SU-DHL-6 (cell line): ENCODE data around the gene EIF3F.

Experiments
- EZH2phosphoT487 ChIP-seq: fragments of 200-600 bp; sonication (generic), shearing (Covaris generic); conservative IDR thresholded peaks from 2 replicates; pipeline ENCODE4 v1.6.1; 2018; ENCODE audit warnings: mild to moderate bottlenecking, antibody characterized with exemption, low read length, moderate library complexity, mixed read lengths
- TF ChIP-seq, protein P1 (sequence below): fragments of 200-600 bp; sonication (generic); IDR thresholded peaks from one replicate; pipeline ENCODE4 v1.5.1; 2017; ENCODE audit warnings: antibody characterized with exemption, mild to moderate bottlenecking, low read length, moderate library complexity; ENCODE audit not compliant: insufficient read depth, poor library complexity, severe bottlenecking

- TF ChIP-seq, protein P1, sequence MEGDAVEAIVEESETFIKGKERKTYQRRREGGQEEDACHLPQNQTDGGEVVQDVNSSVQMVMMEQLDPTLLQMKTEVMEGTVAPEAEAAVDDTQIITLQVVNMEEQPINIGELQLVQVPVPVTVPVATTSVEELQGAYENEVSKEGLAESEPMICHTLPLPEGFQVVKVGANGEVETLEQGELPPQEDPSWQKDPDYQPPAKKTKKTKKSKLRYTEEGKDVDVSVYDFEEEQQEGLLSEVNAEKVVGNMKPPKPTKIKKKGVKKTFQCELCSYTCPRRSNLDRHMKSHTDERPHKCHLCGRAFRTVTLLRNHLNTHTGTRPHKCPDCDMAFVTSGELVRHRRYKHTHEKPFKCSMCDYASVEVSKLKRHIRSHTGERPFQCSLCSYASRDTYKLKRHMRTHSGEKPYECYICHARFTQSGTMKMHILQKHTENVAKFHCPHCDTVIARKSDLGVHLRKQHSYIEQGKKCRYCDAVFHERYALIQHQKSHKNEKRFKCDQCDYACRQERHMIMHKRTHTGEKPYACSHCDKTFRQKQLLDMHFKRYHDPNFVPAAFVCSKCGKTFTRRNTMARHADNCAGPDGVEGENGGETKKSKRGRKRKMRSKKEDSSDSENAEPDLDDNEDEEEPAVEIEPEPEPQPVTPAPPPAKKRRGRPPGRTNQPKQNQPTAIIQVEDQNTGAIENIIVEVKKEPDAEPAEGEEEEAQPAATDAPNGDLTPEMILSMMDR: no peak
- no peak for TF ChIP-seq EZH2phosphoT487
These were observed 3.1 kb upstream of the EIF3F start for GRCh38 chr11:7983832-7984590.
